HEK293T (cell line): ENCODE measurements around the gene HOXA6.

Source experiments
- ARNT ChIP-seq: fragments of 450-650 bp; IDR thresholded peaks from 2 replicates; pipeline ENCODE4 v1.6.1; 2017; ENCODE audit warnings: mild to moderate bottlenecking
- BHLHE40 ChIP-seq: fragments of 450-650 bp; IDR thresholded peaks from 2 replicates; pipeline ENCODE4 v1.6.1; 2016; ENCODE audit warnings: mild to moderate bottlenecking, moderate library complexity, borderline replicate concordance
- FOXA1 ChIP-seq: fragments of 450-650 bp; IDR thresholded peaks from 2 replicates; pipeline ENCODE4 v1.6.1; 2016; ENCODE audit warnings: mild to moderate bottlenecking
- FOXM1 ChIP-seq: fragments of 450-650 bp; IDR thresholded peaks from 2 replicates; pipeline ENCODE4 v1.6.1; 2017; ENCODE audit warnings: mild to moderate bottlenecking, borderline replicate concordance
- SP1 ChIP-seq: fragments of 450-650 bp; IDR thresholded peaks from 2 replicates; pipeline ENCODE4 v1.6.1; 2017
- TARDBP ChIP-seq: fragments of 450-650 bp; IDR thresholded peaks from 2 replicates; pipeline ENCODE4 v1.6.1; 2016
- ZNF384 ChIP-seq: fragments of 450-650 bp; IDR thresholded peaks from 2 replicates; pipeline ENCODE4 v1.6.1; 2016
- TF ChIP-seq, protein P1 (sequence below): fragments of 450-650 bp; IDR thresholded peaks from 2 replicates; pipeline ENCODE4 v1.6.1; 2016

DNA sequence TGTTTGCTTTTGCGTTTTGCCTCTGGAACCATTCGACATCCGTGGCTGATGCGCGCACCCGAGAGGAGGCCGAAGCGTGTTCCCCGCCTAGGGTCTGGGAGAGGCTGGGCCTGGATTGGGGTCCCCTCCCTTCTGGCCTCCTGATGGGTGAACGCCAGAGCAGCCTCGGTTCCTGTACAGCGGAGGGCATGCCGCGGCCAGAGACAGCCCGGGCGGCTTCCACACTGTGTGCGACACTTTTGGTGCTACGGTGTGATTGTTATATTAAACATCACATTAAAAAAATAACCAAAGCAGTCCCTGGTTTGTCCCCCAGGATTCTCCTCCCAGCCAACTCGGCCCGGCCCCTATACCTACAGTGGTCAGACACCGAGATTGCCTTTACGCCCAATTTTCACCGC is 12.6 kb upstream of the HOXA6 start:
- TF ChIP-seq BHLHE40 (no peak), SP1 (no peak), FOXM1 (no peak), TARDBP (no peak), FOXA1 (no peak), ZNF384 (no peak), ARNT (no peak)
- TF ChIP-seq, protein P1, sequence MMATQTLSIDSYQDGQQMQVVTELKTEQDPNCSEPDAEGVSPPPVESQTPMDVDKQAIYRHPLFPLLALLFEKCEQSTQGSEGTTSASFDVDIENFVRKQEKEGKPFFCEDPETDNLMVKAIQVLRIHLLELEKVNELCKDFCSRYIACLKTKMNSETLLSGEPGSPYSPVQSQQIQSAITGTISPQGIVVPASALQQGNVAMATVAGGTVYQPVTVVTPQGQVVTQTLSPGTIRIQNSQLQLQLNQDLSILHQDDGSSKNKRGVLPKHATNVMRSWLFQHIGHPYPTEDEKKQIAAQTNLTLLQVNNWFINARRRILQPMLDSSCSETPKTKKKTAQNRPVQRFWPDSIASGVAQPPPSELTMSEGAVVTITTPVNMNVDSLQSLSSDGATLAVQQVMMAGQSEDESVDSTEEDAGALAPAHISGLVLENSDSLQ, result no peak
